Bronchial epithelial cell (primary cell): ENCODE measurements around the gene RSL1D1. TPM values are rescaled to one million over a fixed set of nuclear protein-coding genes. Genes with fewer than 3 reads are reported as not detected.
"Not testable (repeated sequence)": the region's sequence is repeated elsewhere in the genome, so short reads cannot be mapped to it uniquely, and the experiment has no call there.

Experiments used
- DNase-seq: peaks from one replicate; pipeline ENCODE4 v3.0.0-alpha.2; 2010; ENCODE audit warnings: low read depth
- FAIRE-seq: peaks from 2 replicates; lab custom pipeline; 2011; peaks lifted over from hg19 to GRCh38; lab: Jason Lieb, UNC
- H3K27me3 ChIP-seq: 2 replicates; pipeline ENCODE4 v1.5.1; 2011; ENCODE audit warnings: low read length; ENCODE audit not compliant: control insufficient read depth, insufficient read depth
- H3K36me3 ChIP-seq: 2 replicates; pipeline ENCODE4 v1.5.1; 2011; ENCODE audit warnings: low read length; ENCODE audit not compliant: control insufficient read depth, insufficient read depth
- H3K4me3 ChIP-seq: 2 replicates; pipeline ENCODE4 v1.5.1; 2011; ENCODE audit warnings: mild to moderate bottlenecking, low read depth, low read length, control low read depth
- total RNA-seq: library from RNA; depleted of rRNA; stranded (reverse); fragments of >200 nt; gene quantifications from 2 replicates; pipeline ENCODE4 v1.2.1, GENCODE V29; 2014
- TF ChIP-seq, protein P1 (sequence below): IDR thresholded peaks from 2 replicates; pipeline ENCODE4 v1.5.1; 2011; ENCODE audit warnings: mild to moderate bottlenecking, moderate library complexity, low read length, control low read depth, inconsistent platforms; ENCODE audit not compliant: insufficient read depth, severe bottlenecking

Gene RSL1D1
- total RNA-seq, 1 donor from 2014 or later = 68.7 TPM

- no peak for FAIRE-seq
Measured at GRCh38 chr16:11791144-11791828, 60.1 kb downstream of the RSL1D1 start.

DNA sequence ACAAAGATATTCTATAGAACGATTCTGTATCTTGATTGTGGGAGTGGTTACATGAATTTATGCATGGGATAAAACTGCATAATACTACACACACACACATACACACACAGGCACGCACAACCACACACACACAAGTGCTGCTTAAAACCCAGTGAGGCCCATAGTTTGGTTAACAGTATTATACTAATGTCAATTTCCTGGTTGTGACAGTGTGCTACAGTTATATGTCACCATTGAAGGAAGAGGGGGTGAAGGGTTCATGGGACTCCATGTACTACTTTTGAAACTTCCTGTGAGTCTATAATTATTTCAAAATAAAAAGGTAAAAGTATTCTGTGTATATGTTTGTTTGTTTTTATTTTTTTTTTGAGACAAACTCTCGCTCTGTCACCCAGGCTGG is 62.4 kb downstream of the RSL1D1 start:
- FAIRE-seq (no peak), DNase-seq (no peak)
- H3K4me3 ChIP-seq = no peak overlapping the region
- TF ChIP-seq, protein P1, sequence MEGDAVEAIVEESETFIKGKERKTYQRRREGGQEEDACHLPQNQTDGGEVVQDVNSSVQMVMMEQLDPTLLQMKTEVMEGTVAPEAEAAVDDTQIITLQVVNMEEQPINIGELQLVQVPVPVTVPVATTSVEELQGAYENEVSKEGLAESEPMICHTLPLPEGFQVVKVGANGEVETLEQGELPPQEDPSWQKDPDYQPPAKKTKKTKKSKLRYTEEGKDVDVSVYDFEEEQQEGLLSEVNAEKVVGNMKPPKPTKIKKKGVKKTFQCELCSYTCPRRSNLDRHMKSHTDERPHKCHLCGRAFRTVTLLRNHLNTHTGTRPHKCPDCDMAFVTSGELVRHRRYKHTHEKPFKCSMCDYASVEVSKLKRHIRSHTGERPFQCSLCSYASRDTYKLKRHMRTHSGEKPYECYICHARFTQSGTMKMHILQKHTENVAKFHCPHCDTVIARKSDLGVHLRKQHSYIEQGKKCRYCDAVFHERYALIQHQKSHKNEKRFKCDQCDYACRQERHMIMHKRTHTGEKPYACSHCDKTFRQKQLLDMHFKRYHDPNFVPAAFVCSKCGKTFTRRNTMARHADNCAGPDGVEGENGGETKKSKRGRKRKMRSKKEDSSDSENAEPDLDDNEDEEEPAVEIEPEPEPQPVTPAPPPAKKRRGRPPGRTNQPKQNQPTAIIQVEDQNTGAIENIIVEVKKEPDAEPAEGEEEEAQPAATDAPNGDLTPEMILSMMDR = no peak
- no peaks in the 10 kb centered on the region for H3K27me3 ChIP-seq
- peaks cover 1% of the 10 kb centered on the region for H3K36me3 ChIP-seq

More at GRCh38 chr16:11791144-11791828, 60.1 kb downstream of the RSL1D1 start:
- H3K36me3 ChIP-seq = peaks cover 1% of the 10 kb centered on the region
- no peak overlapping the region for H3K4me3 ChIP-seq
- DNase-seq = no peak
- H3K27me3 ChIP-seq = no peaks in the 10 kb centered on the region
- TF ChIP-seq, protein P1 = no peak

DNA sequence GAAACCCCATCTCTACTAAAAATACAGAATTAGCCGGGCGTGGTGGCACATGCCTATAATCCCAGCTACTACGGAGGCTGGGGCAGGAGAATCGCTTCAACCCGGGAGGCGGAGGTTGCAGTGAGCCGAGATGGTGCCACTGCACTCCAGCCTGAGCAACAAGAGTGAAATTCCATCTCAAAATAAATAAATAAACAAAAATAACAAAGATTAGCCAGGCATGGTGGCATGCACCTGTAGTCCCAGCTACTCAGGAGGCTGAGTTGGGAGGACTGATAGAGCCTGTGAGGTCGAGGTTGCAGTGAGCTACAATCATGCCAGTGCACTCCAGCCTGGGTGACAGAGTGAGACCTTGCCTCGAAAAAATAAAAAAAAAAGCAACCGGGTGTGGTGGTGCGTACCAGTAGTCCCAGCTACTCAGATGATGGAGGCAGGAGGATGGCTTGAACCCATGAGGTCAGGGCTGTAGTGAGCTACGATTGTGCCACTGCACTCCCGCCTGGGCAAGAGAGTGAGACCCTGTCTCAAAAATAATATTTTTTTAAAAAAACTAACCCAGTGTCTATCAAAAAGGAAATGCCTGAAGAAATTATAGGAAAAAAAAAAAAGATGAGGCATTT is 66.3 kb downstream of the RSL1D1 start:
- not testable (repeated sequence) for H3K36me3 ChIP-seq, DNase-seq, FAIRE-seq, H3K4me3 ChIP-seq, H3K27me3 ChIP-seq

GRCh38 chr16:11784381-11784780 is 67.0 kb downstream of the RSL1D1 start:
- not testable (repeated sequence) for FAIRE-seq, H3K36me3 ChIP-seq

GRCh38 chr16:11784038-11784369 is 67.3 kb downstream of the RSL1D1 start:
- DNase-seq (no peak), FAIRE-seq (no peak)
- Histone ChIP-seq H3K4me3 (no peak overlapping the region), H3K36me3 (peaks cover 2% of the 10 kb centered on the region), H3K27me3 (no peaks in the 10 kb centered on the region)
- TF ChIP-seq, protein P1 = no peak

More at GRCh38 chr16:11784381-11784780, 67.0 kb downstream of the RSL1D1 start:
- H3K27me3 ChIP-seq, H3K4me3 ChIP-seq, DNase-seq: not testable (repeated sequence)

Other genes starting within 250 kb of the RSL1D1 start
- 27.6 and 31.9 TPM in 2 replicates for gene SNN, start 183.1 kb downstream of the RSL1D1 start, total RNA-seq
- gene TXNDC11, start 108.7 kb downstream of the RSL1D1 start, total RNA-seq = 29.4 and 35.8 TPM in 2 replicates
- 26.9 and 28.5 TPM in 2 replicates for gene ZC3H7A, start 54.3 kb downstream of the RSL1D1 start, total RNA-seq
- 49.5 and 59.1 TPM in 2 replicates for gene GSPT1, start 64.4 kb upstream of the RSL1D1 start, total RNA-seq
- 3.2 and 4.5 TPM in 2 replicates for gene NPIPB2, start 90.5 kb upstream of the RSL1D1 start, total RNA-seq
- not detected in 2 replicates for gene TNFRSF17, start 113.7 kb upstream of the RSL1D1 start, total RNA-seq
- 6.6 and 10.9 TPM in 2 replicates for gene SNX29, start 125.2 kb upstream of the RSL1D1 start, total RNA-seq